Liver (tissue), 3 donors: ENCODE measurements around the gene PLA2G7.

ENCODE experiments used
- ATF3 ChIP-seq: IDR thresholded peaks from 2 replicates; pipeline ENCODE4 v1.6.1; 2016; ENCODE audit warnings: antibody characterized with exemption
- CTCF ChIP-seq: fragments of 150-350 bp; IDR thresholded peaks from 2 replicates; pipeline ENCODE4 v1.5.1; 2017; ENCODE audit warnings: improper control_type of control experiment, low read depth, low read length; ENCODE audit not compliant: missing input control
- EGR1 ChIP-seq, 2 donors: IDR thresholded peaks; 2 replicates each; pipeline ENCODE4 v1.6.1; 2016 to 2018; ENCODE audit warnings: antibody characterized with exemption in 2 of 2, low read depth in 2 of 2
- GABPA ChIP-seq, 2 donors: IDR thresholded peaks in 1 of 2; conservative IDR thresholded peaks in 1 of 2; 2 replicates each; pipeline ENCODE4 v1.6.1; 2016; ENCODE audit warnings: antibody characterized with exemption in 2 of 2, mild to moderate bottlenecking in 1 of 2, moderate library complexity in 1 of 2
- MAX ChIP-seq: IDR thresholded peaks from 2 replicates; pipeline ENCODE4 v1.6.1; 2016; ENCODE audit warnings: antibody characterized with exemption
- RAD21 ChIP-seq, 2 donors: IDR thresholded peaks; 2 replicates each; pipeline ENCODE4 v1.6.1; 2016; ENCODE audit warnings: antibody characterized with exemption in 2 of 2, mild to moderate bottlenecking in 2 of 2
- REST ChIP-seq: IDR thresholded peaks from 2 replicates; pipeline ENCODE4 v1.6.1; 2016; ENCODE audit warnings: antibody characterized with exemption, mild to moderate bottlenecking
- SP1 ChIP-seq: IDR thresholded peaks from 2 replicates; pipeline ENCODE4 v1.6.1; 2018; ENCODE audit warnings: antibody characterized with exemption, mild to moderate bottlenecking
- YY1 ChIP-seq: IDR thresholded peaks from 2 replicates; pipeline ENCODE4 v1.6.1; 2016; ENCODE audit warnings: antibody characterized with exemption, mild to moderate bottlenecking
- ZBTB33 ChIP-seq: IDR thresholded peaks from 2 replicates; pipeline ENCODE4 v1.6.1; 2016; ENCODE audit warnings: antibody characterized with exemption
- donor health status: healthy.
- donor health status: healthy.

GRCh38 chr6:46749731-46750130, 14.6 kb upstream of the PLA2G7 start:
- no peak for TF ChIP-seq CTCF
- no peak for TF ChIP-seq SP1
- TF ChIP-seq GABPA (IDR thresholded peaks at IDR 0.05 in 1 of 2, conservative IDR thresholded peaks at IDR 0.05 in 1 of 2): no peak
- TF ChIP-seq RAD21 (IDR thresholded peaks at IDR 0.05): no peak
- TF ChIP-seq MAX: no peak
- TF ChIP-seq ATF3: no peak
- no peak for TF ChIP-seq EGR1 (IDR thresholded peaks at IDR 0.05; ENCODE audit: low read depth in 2 of 2)
- TF ChIP-seq ZBTB33: no peak
- no peak for TF ChIP-seq REST
- no peak for TF ChIP-seq YY1
